ENCODE measurements around the gene RB1.

DNA sequence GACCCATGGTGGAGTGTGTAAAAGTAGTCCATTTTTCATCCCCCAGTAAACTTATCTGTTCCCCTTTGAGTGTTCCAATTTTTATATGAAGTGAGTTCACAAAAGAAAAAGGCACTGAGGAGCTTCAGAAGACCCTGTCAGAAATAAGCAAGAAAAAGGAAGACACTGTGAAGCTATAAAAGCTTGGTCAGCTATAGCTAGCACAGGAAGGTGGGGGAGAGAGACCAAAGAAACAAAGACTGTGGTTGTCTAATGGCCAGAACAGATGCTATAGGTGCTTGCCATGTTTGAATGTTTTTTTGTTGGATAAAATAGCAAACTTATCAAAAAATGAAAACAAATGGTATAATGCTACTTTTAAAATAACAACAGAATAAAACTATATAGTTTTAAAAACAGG is 182.8 kb downstream of the RB1 start:
- TF ChIP-seq, protein P1, sequence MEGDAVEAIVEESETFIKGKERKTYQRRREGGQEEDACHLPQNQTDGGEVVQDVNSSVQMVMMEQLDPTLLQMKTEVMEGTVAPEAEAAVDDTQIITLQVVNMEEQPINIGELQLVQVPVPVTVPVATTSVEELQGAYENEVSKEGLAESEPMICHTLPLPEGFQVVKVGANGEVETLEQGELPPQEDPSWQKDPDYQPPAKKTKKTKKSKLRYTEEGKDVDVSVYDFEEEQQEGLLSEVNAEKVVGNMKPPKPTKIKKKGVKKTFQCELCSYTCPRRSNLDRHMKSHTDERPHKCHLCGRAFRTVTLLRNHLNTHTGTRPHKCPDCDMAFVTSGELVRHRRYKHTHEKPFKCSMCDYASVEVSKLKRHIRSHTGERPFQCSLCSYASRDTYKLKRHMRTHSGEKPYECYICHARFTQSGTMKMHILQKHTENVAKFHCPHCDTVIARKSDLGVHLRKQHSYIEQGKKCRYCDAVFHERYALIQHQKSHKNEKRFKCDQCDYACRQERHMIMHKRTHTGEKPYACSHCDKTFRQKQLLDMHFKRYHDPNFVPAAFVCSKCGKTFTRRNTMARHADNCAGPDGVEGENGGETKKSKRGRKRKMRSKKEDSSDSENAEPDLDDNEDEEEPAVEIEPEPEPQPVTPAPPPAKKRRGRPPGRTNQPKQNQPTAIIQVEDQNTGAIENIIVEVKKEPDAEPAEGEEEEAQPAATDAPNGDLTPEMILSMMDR (IDR thresholded peaks at IDR 0.05; ENCODE audit: extremely low read depth in 1 of 2, insufficient read depth in 1 of 2, low read depth in 1 of 2, low read length in 2 of 2) = no peak
- TF ChIP-seq POLR2A (IDR thresholded peaks at IDR 0.05; ENCODE audit: low read depth, low read length) = no peak
- TF ChIP-seq EZH2 (IDR thresholded peaks at IDR 0.05; ENCODE audit: borderline replicate concordance, low read depth, low read length, severe bottlenecking) = no peak
- no peak for TF ChIP-seq POLR2AphosphoS5 (IDR thresholded peaks at IDR 0.05; ENCODE audit: insufficient read depth, low read depth, low read length)
- TF ChIP-seq, protein P2, sequence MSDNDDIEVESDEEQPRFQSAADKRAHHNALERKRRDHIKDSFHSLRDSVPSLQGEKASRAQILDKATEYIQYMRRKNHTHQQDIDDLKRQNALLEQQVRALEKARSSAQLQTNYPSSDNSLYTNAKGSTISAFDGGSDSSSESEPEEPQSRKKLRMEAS (IDR thresholded peaks at IDR 0.05; ENCODE audit: insufficient read depth, insufficient read length) = no peak

Measured in endothelial cell of umbilical vein (primary cell).